ENCODE results near the gene CRIM1.
"Not testable (repeated sequence)": the region's sequence is repeated elsewhere in the genome, so short reads cannot be mapped to it uniquely, and the experiment has no call there.

The CRIM1 gene

GRCh38 chr2:36351736-36352349 is 3.7 kb upstream of the CRIM1 start:
- no peak for DNase-seq (ENCODE audit: low read depth)

GRCh38 chr2:36352701-36353100 is 2.9 kb upstream of the CRIM1 start:
- DNase-seq (ENCODE audit: low read depth), result no peak

GRCh38 chr2:36354811-36355150 is 797 bp upstream of the CRIM1 start:
- DNase-seq (ENCODE audit: low read depth), result no peak

- DNase-seq (ENCODE audit: low read depth), result no peak
Measured at GRCh38 chr2:36355890-36356297, 316 bp downstream of the CRIM1 start.

GRCh38 chr2:36356298-36356989 is 866 bp downstream of the CRIM1 start:
- DNase-seq (ENCODE audit: low read depth), result no peak

- no peak for DNase-seq (ENCODE audit: low read depth)
Measured at GRCh38 chr2:36356990-36357846, 1.6 kb downstream of the CRIM1 start.

GRCh38 chr2:36357847-36358659 is 2.5 kb downstream of the CRIM1 start:
- DNase-seq (ENCODE audit: low read depth), result no peak

- DNase-seq (ENCODE audit: low read depth), result no peak
Measured at GRCh38 chr2:36359067-36359466, 3.5 kb downstream of the CRIM1 start.

GRCh38 chr2:36360063-36360462 is 4.5 kb downstream of the CRIM1 start:
- DNase-seq (ENCODE audit: low read depth), result no peak

GRCh38 chr2:36360834-36361233 is 5.3 kb downstream of the CRIM1 start:
- DNase-seq (ENCODE audit: low read depth), result no peak

- no peak for DNase-seq (ENCODE audit: low read depth)
Measured at GRCh38 chr2:36361396-36361795, 5.8 kb downstream of the CRIM1 start.

- DNase-seq (ENCODE audit: low read depth), result no peak
Measured at GRCh38 chr2:36362291-36362690, 6.7 kb downstream of the CRIM1 start.

- DNase-seq (ENCODE audit: low read depth), result not testable (repeated sequence)
Measured at GRCh38 chr2:36363085-36363484, 7.5 kb downstream of the CRIM1 start.

GRCh38 chr2:36366491-36367120 is 11.0 kb downstream of the CRIM1 start:
- DNase-seq (ENCODE audit: low read depth), result no peak

- DNase-seq (ENCODE audit: low read depth), result no peak
Measured at GRCh38 chr2:36367486-36367885, 11.9 kb downstream of the CRIM1 start.

GRCh38 chr2:36367895-36368353 is 12.3 kb downstream of the CRIM1 start:
- no peak for DNase-seq (ENCODE audit: low read depth)

GRCh38 chr2:36368438-36368837 is 12.9 kb downstream of the CRIM1 start:
- DNase-seq (ENCODE audit: low read depth), result no peak

- no peak for DNase-seq (ENCODE audit: low read depth)
Measured at GRCh38 chr2:36369163-36369562, 13.6 kb downstream of the CRIM1 start.

- no peak for DNase-seq (ENCODE audit: low read depth)
Measured at GRCh38 chr2:36369716-36370115, 14.1 kb downstream of the CRIM1 start.

- DNase-seq (ENCODE audit: low read depth), result no peak
Measured at GRCh38 chr2:36370281-36370680, 14.7 kb downstream of the CRIM1 start.

GRCh38 chr2:36371070-36371874 is 15.7 kb downstream of the CRIM1 start:
- no peak for DNase-seq (ENCODE audit: low read depth)

All from T-helper 22 cell (primary cell).